HG03342 (cell line): ENCODE results near the gene NEURL1B.
A peak's percentile ranks its signal among the peaks of the same experiment; 100 is the strongest.

Source experiments
- ATAC-seq: cut with Tn5 transposase; IDR thresholded peaks from one replicate; pipeline ENCODE4 v1.9.1; 2021; ENCODE audit warnings: mild to moderate bottlenecking, moderate library complexity; ENCODE audit not compliant: unreplicated experiment

Gene NEURL1B

GRCh38 chr5:172713113-172713808 is 72.2 kb downstream of the NEURL1B start:
- no peak for ATAC-seq

- ATAC-seq: no peak
Measured at GRCh38 chr5:172713809-172714490, 72.9 kb downstream of the NEURL1B start.

- ATAC-seq: peak; percentile 59
Measured at GRCh38 chr5:172714491-172715420, 73.7 kb downstream of the NEURL1B start.

GRCh38 chr5:172715421-172715780 is 74.3 kb downstream of the NEURL1B start:
- no peak for ATAC-seq

- no peak for ATAC-seq
Measured at GRCh38 chr5:172715931-172716682, 75.0 kb downstream of the NEURL1B start.

GRCh38 chr5:172716796-172717313 is 75.8 kb downstream of the NEURL1B start:
- ATAC-seq: no peak

GRCh38 chr5:172717481-172718195 is 76.6 kb downstream of the NEURL1B start:
- ATAC-seq: no peak

GRCh38 chr5:172718527-172719114 is 77.6 kb downstream of the NEURL1B start:
- ATAC-seq: no peak

- no peak for ATAC-seq
Measured at GRCh38 chr5:172719211-172719610, 78.1 kb downstream of the NEURL1B start.

- ATAC-seq: no peak
Measured at GRCh38 chr5:172720655-172721054, 79.6 kb downstream of the NEURL1B start.

GRCh38 chr5:172721455-172722326 is 80.6 kb downstream of the NEURL1B start:
- ATAC-seq: no peak

- no peak for ATAC-seq
Measured at GRCh38 chr5:172722327-172722815, 81.3 kb downstream of the NEURL1B start.

- ATAC-seq: no peak
Measured at GRCh38 chr5:172723508-172723907, 82.4 kb downstream of the NEURL1B start.

- ATAC-seq: no peak
Measured at GRCh38 chr5:172724242-172725183, 83.5 kb downstream of the NEURL1B start.

- ATAC-seq: no peak
Measured at GRCh38 chr5:172725273-172725672, 84.2 kb downstream of the NEURL1B start.

GRCh38 chr5:172725785-172726184 is 84.7 kb downstream of the NEURL1B start:
- no peak for ATAC-seq

- no peak for ATAC-seq
Measured at GRCh38 chr5:172726966-172727365, 85.9 kb downstream of the NEURL1B start.
